ENCODE measurements around the gene ZNF470. TPM values are rescaled to one million over a fixed set of nuclear protein-coding genes. Genes with fewer than 3 reads are reported as not detected.

The ZNF470 gene
- total RNA-seq, 2 experiments from 2014 or later, result 1.7 to 1.8 TPM

- Mint-ChIP-seq H3K4me1 (ENCODE audit: low read depth) (no peaks in the 10 kb centered on the region), H3K27ac (no peak overlapping the region), H3K9me3 (peaks cover 92% of the 10 kb centered on the region), H3K4me3 (no peak overlapping the region), H3K27me3 (no peaks in the 10 kb centered on the region), H3K36me3 (peaks cover 67% of the 10 kb centered on the region)
- DNase-seq, result no peak
- CTCF ChIA-PET, result no interaction called here
- intact Hi-C loops (cut with micrococcal nuclease), result no loop called here
- POLR2A ChIA-PET, result no interaction called here
Measured at GRCh38 chr19:56577719-56578602, 10.7 kb downstream of the ZNF470 start.

GRCh38 chr19:56594446-56594782 lies 27.1 kb downstream of the ZNF470 start:
- H3K4me1 Mint-ChIP-seq (ENCODE audit: low read depth), result peaks cover 19% of the 10 kb centered on the region
- H3K27ac Mint-ChIP-seq, result peak overlapping the region; percentile 13
- H3K27me3 Mint-ChIP-seq, result no peaks in the 10 kb centered on the region
- peaks cover 38% of the 10 kb centered on the region for H3K9me3 Mint-ChIP-seq
- peak overlapping the region; percentile 80 for H3K4me3 Mint-ChIP-seq
- intact Hi-C loops (cut with micrococcal nuclease), result no loop called here
- peaks cover 24% of the 10 kb centered on the region for H3K36me3 Mint-ChIP-seq
- DNase-seq, result no peak
- CTCF ChIA-PET, result interaction anchor here (1.0 kb wide), 1 partner anchor 11 kb away, joined by 3 read pairs; no protein-coding TSS in a partner anchor
- POLR2A ChIA-PET, result no interaction called here

- H3K9me3 Mint-ChIP-seq, result peaks cover 38% of the 10 kb centered on the region
- H3K36me3 Mint-ChIP-seq, result peaks cover 25% of the 10 kb centered on the region
- intact Hi-C loops (cut with micrococcal nuclease), result loop anchor here (1.0 to 5.0 kb wide), 2 partner anchors 57 to 193 kb away; partner anchors contain the start of genes ZFP28 and ZNF583
- ChIA-PET POLR2A (interaction anchor here (0.7 kb wide), 1 partner anchor 31 kb away, joined by 3 read pairs; no protein-coding TSS in a partner anchor), CTCF (interaction anchor here (1.0 kb wide), 1 partner anchor 10 kb away, joined by 3 read pairs; no protein-coding TSS in a partner anchor)
- H3K4me1 Mint-ChIP-seq (ENCODE audit: low read depth), result peaks cover 19% of the 10 kb centered on the region
- peak within 1 kb of the TSS; percentile 80 for H3K4me3 Mint-ChIP-seq
- peak; percentile 92 for DNase-seq
- no peaks in the 10 kb centered on the region for H3K27me3 Mint-ChIP-seq
- peak within 1 kb of the TSS; percentile 39 for H3K27ac Mint-ChIP-seq
Measured at GRCh38 chr19:56594783-56595547, 27.7 kb downstream of the ZNF470 start, which contains the start of gene ZNF71. TSS of gene ZNF71 (plus strand) at chr19:56595302. CDS start at chr19:56601559, 6,257 bp downstream.

GRCh38 chr19:56595548-56595899 lies 28.3 kb downstream of the ZNF470 start:
- peaks cover 40% of the 10 kb centered on the region for H3K9me3 Mint-ChIP-seq
- DNase-seq, result no peak
- H3K27ac Mint-ChIP-seq, result peak overlapping the region; percentile 39
- H3K36me3 Mint-ChIP-seq, result peaks cover 28% of the 10 kb centered on the region
- H3K4me3 Mint-ChIP-seq, result peak overlapping the region; percentile 80
- POLR2A ChIA-PET, result interaction anchor here (0.7 kb wide), 1 partner anchor 32 kb away, joined by 3 read pairs; no protein-coding TSS in a partner anchor
- no peaks in the 10 kb centered on the region for H3K27me3 Mint-ChIP-seq
- peaks cover 19% of the 10 kb centered on the region for H3K4me1 Mint-ChIP-seq (ENCODE audit: low read depth)
- intact Hi-C loops (cut with micrococcal nuclease), result loop anchor here (1.0 to 5.0 kb wide), 2 partner anchors 57 to 193 kb away; partner anchors contain the start of genes ZFP28 and ZNF583
- CTCF ChIA-PET, result interaction anchor here (1.0 kb wide), 1 partner anchor 9 kb away, joined by 3 read pairs; no protein-coding TSS in a partner anchor

- Mint-ChIP-seq H3K4me1 (ENCODE audit: low read depth) (peaks cover 22% of the 10 kb centered on the region), H3K27ac (no peak overlapping the region)
Measured at GRCh38 chr19:56596676-56597075, 29.4 kb downstream of the ZNF470 start.

GRCh38 chr19:56597696-56598095 lies 30.4 kb downstream of the ZNF470 start:
- POLR2A ChIA-PET, result no interaction called here

More at GRCh38 chr19:56596676-56597075, 29.4 kb downstream of the ZNF470 start:
- Mint-ChIP-seq H3K36me3 (peaks cover 37% of the 10 kb centered on the region), H3K27me3 (no peaks in the 10 kb centered on the region), H3K9me3 (peaks cover 45% of the 10 kb centered on the region), H3K4me3 (no peak overlapping the region)
- intact Hi-C loops (cut with micrococcal nuclease), result loop anchor here (5.0 kb wide), 1 partner anchor 194 kb away; the partner anchor contains the start of gene ZNF583
- no peak for DNase-seq
- ChIA-PET POLR2A (no interaction called here), CTCF (no interaction called here)

GRCh38 chr19:56601375-56601774 lies 34.1 kb downstream of the ZNF470 start:
- H3K36me3 Mint-ChIP-seq, result peaks cover 82% of the 10 kb centered on the region
- no peak for DNase-seq
- peaks cover 66% of the 10 kb centered on the region for H3K9me3 Mint-ChIP-seq
- ChIA-PET POLR2A (no interaction called here), CTCF (no interaction called here)
- H3K27me3 Mint-ChIP-seq, result no peaks in the 10 kb centered on the region
- intact Hi-C loops (cut with micrococcal nuclease), result no loop called here
- H3K4me3 Mint-ChIP-seq, result no peak overlapping the region
- H3K27ac Mint-ChIP-seq, result no peak overlapping the region
- peaks cover 7% of the 10 kb centered on the region for H3K4me1 Mint-ChIP-seq (ENCODE audit: low read depth)

More at GRCh38 chr19:56597696-56598095, 30.4 kb downstream of the ZNF470 start:
- no peak for DNase-seq
- H3K27ac Mint-ChIP-seq, result no peak overlapping the region
- peaks cover 22% of the 10 kb centered on the region for H3K4me1 Mint-ChIP-seq (ENCODE audit: low read depth)
- CTCF ChIA-PET, result no interaction called here
- H3K36me3 Mint-ChIP-seq, result peaks cover 48% of the 10 kb centered on the region
- no peak overlapping the region for H3K4me3 Mint-ChIP-seq
- no peaks in the 10 kb centered on the region for H3K27me3 Mint-ChIP-seq
- peaks cover 47% of the 10 kb centered on the region for H3K9me3 Mint-ChIP-seq
- intact Hi-C loops (cut with micrococcal nuclease), result loop anchor here (5.0 kb wide), 1 partner anchor 195 kb away; the partner anchor contains the start of gene ZNF583

GRCh38 chr19:56603829-56604228 lies 36.6 kb downstream of the ZNF470 start:
- H3K4me3 Mint-ChIP-seq, result no peak overlapping the region
- ChIA-PET CTCF (no interaction called here), POLR2A (no interaction called here)
- intact Hi-C loops (cut with micrococcal nuclease), result no loop called here
- H3K27me3 Mint-ChIP-seq, result no peaks in the 10 kb centered on the region
- H3K4me1 Mint-ChIP-seq (ENCODE audit: low read depth), result peaks cover 3% of the 10 kb centered on the region
- no peak overlapping the region for H3K27ac Mint-ChIP-seq
- H3K9me3 Mint-ChIP-seq, result peaks cover 78% of the 10 kb centered on the region
- DNase-seq, result no peak
- H3K36me3 Mint-ChIP-seq, result peaks cover 86% of the 10 kb centered on the region

- intact Hi-C loops (cut with micrococcal nuclease), result no loop called here
- Mint-ChIP-seq H3K9me3 (peaks cover 91% of the 10 kb centered on the region), H3K4me3 (no peak overlapping the region), H3K4me1 (ENCODE audit: low read depth) (no peaks in the 10 kb centered on the region), H3K36me3 (peaks cover 93% of the 10 kb centered on the region), H3K27me3 (no peaks in the 10 kb centered on the region), H3K27ac (no peak overlapping the region)
- POLR2A ChIA-PET, result no interaction called here
- no peak for DNase-seq
- CTCF ChIA-PET, result no interaction called here
Measured at GRCh38 chr19:56608274-56608964, 41.2 kb downstream of the ZNF470 start.

- Mint-ChIP-seq H3K9me3 (peaks cover 98% of the 10 kb centered on the region), H3K27me3 (no peaks in the 10 kb centered on the region), H3K4me3 (no peak overlapping the region), H3K36me3 (peaks cover 96% of the 10 kb centered on the region), H3K27ac (no peak overlapping the region), H3K4me1 (ENCODE audit: low read depth) (no peaks in the 10 kb centered on the region)
- intact Hi-C loops (cut with micrococcal nuclease), result no loop called here
- POLR2A ChIA-PET, result no interaction called here
- DNase-seq, result no peak
- CTCF ChIA-PET, result no interaction called here
Measured at GRCh38 chr19:56611288-56611687, 44.0 kb downstream of the ZNF470 start.

GRCh38 chr19:56612737-56613136 lies 45.5 kb downstream of the ZNF470 start:
- no peak overlapping the region for H3K27ac Mint-ChIP-seq
- H3K4me1 Mint-ChIP-seq (ENCODE audit: low read depth), result no peaks in the 10 kb centered on the region
- H3K9me3 Mint-ChIP-seq, result peaks cover 99% of the 10 kb centered on the region
- no peak overlapping the region for H3K4me3 Mint-ChIP-seq
- no peaks in the 10 kb centered on the region for H3K27me3 Mint-ChIP-seq
- peaks cover 98% of the 10 kb centered on the region for H3K36me3 Mint-ChIP-seq
- CTCF ChIA-PET, result no interaction called here
- intact Hi-C loops (cut with micrococcal nuclease), result no loop called here
- DNase-seq, result no peak
- POLR2A ChIA-PET, result no interaction called here
